Smooth muscle cell (in vitro differentiated cells): Measurements from ENCODE around the gene HSPA12B. TPM values are rescaled to one million over a fixed set of nuclear protein-coding genes. Genes with fewer than 3 reads are reported as not detected.
A peak's percentile ranks its signal among the peaks of the same experiment; 100 is the strongest.

Experiments
- DNase-seq: peaks from one replicate; lab custom pipeline; 2025; ENCODE audit not compliant: unreplicated experiment; lab: John Stamatoyannopoulos, UW
- H2AFZ ChIP-seq: fragments of 200-600 bp; sonication (generic); 2 replicates; pipeline ENCODE4 v1.6.0; 2016; ENCODE audit warnings: antibody characterized with exemption, low read depth, mild to moderate bottlenecking
- H3F3A ChIP-seq: fragments of 200-600 bp; sonication (generic); 2 replicates; pipeline ENCODE4 v1.6.0; 2017; ENCODE audit warnings: antibody characterized with exemption, low read depth
- H3K27ac ChIP-seq: fragments of 200-600 bp; sonication (generic); 2 replicates; pipeline ENCODE4 v1.5.1; 2016; ENCODE audit warnings: low read depth, mild to moderate bottlenecking
- H3K27me3 ChIP-seq: fragments of 200-600 bp; sonication (generic); 2 replicates; pipeline ENCODE4 v1.6.1; 2016; ENCODE audit warnings: low read depth, mild to moderate bottlenecking
- H3K36me3 ChIP-seq: fragments of 200-600 bp; sonication (generic); 2 replicates; pipeline ENCODE4 v1.5.1; 2016; ENCODE audit warnings: low read depth
- H3K4me1 ChIP-seq: fragments of 200-600 bp; sonication (generic); 2 replicates; pipeline ENCODE4 v1.5.1; 2016; ENCODE audit warnings: low read depth
- H3K4me2 ChIP-seq: fragments of 200-600 bp; sonication (generic); 2 replicates; pipeline ENCODE4 v1.6.0; 2016; ENCODE audit warnings: mild to moderate bottlenecking
- H3K4me3 ChIP-seq: fragments of 200-600 bp; sonication (generic); 2 replicates; pipeline ENCODE4 v1.5.1; 2016; ENCODE audit warnings: mild to moderate bottlenecking
- H3K79me2 ChIP-seq: fragments of 200-600 bp; sonication (generic); 2 replicates; pipeline ENCODE4 v1.6.0; 2016; ENCODE audit warnings: low read depth, mild to moderate bottlenecking
- H3K9ac ChIP-seq: fragments of 200-600 bp; sonication (generic); 2 replicates; pipeline ENCODE4 v1.6.0; 2016; ENCODE audit warnings: low read depth
- H3K9me3 ChIP-seq: fragments of 200-600 bp; sonication (generic); replicated peaks from 2 replicates; pipeline ENCODE4 v1.5.1; 2016; ENCODE audit warnings: low read depth
- H4K20me1 ChIP-seq: fragments of 200-600 bp; sonication (generic); 2 replicates; pipeline ENCODE4 v1.6.0; 2016; ENCODE audit warnings: low read depth
- WGBS: methylation state at CpG from one replicate; pipeline ENCODE4 v1.1.7; 2016; ENCODE audit warnings: low lambda C conversion rate; 5-methylcytosine and 5-hydroxymethylcytosine counted together
- polyA plus RNA-seq: library from polyadenylated mRNA; unstranded; fragments of >200 nt; fragmentation: Nextera tagmentation; extraction: Ambion mirVana; gene quantifications from 2 replicates; pipeline ENCODE4 v1.2.1, GENCODE V29; 2016
- total RNA-seq: library from RNA; depleted of rRNA; stranded (reverse); fragments of >200 nt; gene quantifications from 2 replicates; pipeline ENCODE4 v1.2.3, GENCODE V29; 2014
- TF ChIP-seq, protein P1 (sequence below): fragments of 200-600 bp; sonication (generic); IDR thresholded peaks from 2 replicates; pipeline ENCODE4 v1.5.1; 2017; ENCODE audit warnings: borderline replicate concordance, mild to moderate bottlenecking, antibody characterized with exemption; ENCODE audit not compliant: insufficient read depth, poor library complexity, severe bottlenecking

The HSPA12B gene
- total and polyA plus RNA-seq, 2 experiments from 2014 or later, result 0.04 to 1.0 TPM

DNA sequence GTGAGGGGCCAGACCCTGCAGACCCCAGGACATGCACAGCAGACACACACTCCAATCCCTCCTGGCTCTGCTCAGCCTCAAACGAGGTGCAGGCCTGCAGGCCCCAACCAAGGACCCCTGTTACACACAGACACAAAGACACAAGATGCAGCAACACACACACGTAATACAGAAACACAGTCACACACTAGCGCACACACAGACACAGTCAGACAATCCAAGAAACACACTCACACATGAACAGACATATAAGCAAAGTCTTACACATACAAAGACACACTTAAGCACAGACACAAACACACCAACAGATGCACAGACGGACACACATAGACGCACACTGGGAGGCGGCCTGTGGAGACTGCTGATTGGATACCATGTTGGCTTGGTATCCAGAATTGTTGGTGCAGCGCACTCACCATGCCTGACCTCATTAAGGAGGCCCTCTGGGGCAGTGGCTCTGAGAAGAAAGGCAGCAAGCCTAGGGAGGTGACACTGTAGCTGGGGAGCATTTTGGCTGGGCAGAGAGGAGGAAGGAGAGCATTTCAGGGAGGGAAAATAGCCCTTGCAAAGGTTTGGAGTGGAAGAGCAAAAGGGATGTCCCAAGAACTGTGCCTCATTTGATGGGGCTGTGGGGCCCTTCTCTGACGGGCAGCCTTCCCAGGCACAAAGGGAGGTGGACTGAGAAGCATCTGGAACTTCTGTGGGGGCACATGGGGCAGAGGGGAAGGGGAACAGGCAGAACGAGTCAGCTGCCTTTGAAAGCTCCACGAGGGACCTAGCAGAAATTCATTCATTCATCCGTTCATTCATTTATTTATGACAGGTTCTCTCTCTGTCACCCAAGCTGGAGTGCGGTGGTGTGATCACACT is 1.4 kb upstream of the HSPA12B start:
- H2AFZ ChIP-seq, result no peak overlapping the region
- H3K27ac ChIP-seq, result no peak overlapping the region
- no peak overlapping the region for H3K9ac ChIP-seq
- H3K36me3 ChIP-seq, result no peaks in the 10 kb centered on the region
- TF ChIP-seq, protein P1, sequence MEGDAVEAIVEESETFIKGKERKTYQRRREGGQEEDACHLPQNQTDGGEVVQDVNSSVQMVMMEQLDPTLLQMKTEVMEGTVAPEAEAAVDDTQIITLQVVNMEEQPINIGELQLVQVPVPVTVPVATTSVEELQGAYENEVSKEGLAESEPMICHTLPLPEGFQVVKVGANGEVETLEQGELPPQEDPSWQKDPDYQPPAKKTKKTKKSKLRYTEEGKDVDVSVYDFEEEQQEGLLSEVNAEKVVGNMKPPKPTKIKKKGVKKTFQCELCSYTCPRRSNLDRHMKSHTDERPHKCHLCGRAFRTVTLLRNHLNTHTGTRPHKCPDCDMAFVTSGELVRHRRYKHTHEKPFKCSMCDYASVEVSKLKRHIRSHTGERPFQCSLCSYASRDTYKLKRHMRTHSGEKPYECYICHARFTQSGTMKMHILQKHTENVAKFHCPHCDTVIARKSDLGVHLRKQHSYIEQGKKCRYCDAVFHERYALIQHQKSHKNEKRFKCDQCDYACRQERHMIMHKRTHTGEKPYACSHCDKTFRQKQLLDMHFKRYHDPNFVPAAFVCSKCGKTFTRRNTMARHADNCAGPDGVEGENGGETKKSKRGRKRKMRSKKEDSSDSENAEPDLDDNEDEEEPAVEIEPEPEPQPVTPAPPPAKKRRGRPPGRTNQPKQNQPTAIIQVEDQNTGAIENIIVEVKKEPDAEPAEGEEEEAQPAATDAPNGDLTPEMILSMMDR, result no peak
- DNase-seq, result no peak
- no peaks in the 10 kb centered on the region for H3K9me3 ChIP-seq
- peaks cover 4% of the 10 kb centered on the region for H3F3A ChIP-seq
- H3K4me2 ChIP-seq, result no peak overlapping the region
- H3K79me2 ChIP-seq, result no peaks in the 10 kb centered on the region
- H4K20me1 ChIP-seq, result no peaks in the 10 kb centered on the region
- WGBS, result 85% methylated on average over 12 of the region's 12 CpGs
- H3K4me3 ChIP-seq, result no peak overlapping the region
- H3K27me3 ChIP-seq, result peaks cover under 1% of the 10 kb centered on the region
- H3K4me1 ChIP-seq, result peaks cover 5% of the 10 kb centered on the region

DNA sequence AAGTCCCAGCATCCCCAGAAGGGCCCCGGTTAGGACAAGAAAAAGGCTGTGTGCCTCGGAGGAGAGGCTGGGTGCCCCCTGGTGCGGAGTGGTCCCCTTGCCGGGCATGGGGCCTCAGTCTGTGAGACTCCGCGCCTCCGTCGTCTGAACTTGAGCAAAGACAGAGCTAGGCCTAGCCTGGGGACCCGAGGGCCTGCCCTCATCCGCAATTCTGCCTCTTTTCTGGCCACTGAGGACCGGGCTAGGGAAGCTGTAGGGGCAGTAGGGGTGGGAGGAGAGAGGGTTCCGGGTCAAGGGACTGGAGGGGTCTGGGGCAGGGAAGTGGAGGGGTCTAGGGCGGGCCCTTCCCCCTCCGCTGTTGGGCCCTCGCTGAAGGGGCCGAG is 550 bp upstream of the HSPA12B start:
- H3K4me3 ChIP-seq, result no peak overlapping the region
- H4K20me1 ChIP-seq, result no peaks in the 10 kb centered on the region
- no peak overlapping the region for H3K27ac ChIP-seq
- no peak overlapping the region for H3K9ac ChIP-seq
- peaks cover 5% of the 10 kb centered on the region for H3K4me1 ChIP-seq
- H3K79me2 ChIP-seq, result no peaks in the 10 kb centered on the region
- H3K36me3 ChIP-seq, result no peaks in the 10 kb centered on the region
- TF ChIP-seq, protein P1, result no peak
- H3F3A ChIP-seq, result peaks cover 4% of the 10 kb centered on the region
- no peaks in the 10 kb centered on the region for H3K27me3 ChIP-seq
- H2AFZ ChIP-seq, result peak overlapping the region; percentile 37
- H3K9me3 ChIP-seq, result no peaks in the 10 kb centered on the region
- no peak for DNase-seq
- peak overlapping the region; percentile 74 for H3K4me2 ChIP-seq
- WGBS, result 74% methylated on average over 11 of the region's 16 CpGs

DNA sequence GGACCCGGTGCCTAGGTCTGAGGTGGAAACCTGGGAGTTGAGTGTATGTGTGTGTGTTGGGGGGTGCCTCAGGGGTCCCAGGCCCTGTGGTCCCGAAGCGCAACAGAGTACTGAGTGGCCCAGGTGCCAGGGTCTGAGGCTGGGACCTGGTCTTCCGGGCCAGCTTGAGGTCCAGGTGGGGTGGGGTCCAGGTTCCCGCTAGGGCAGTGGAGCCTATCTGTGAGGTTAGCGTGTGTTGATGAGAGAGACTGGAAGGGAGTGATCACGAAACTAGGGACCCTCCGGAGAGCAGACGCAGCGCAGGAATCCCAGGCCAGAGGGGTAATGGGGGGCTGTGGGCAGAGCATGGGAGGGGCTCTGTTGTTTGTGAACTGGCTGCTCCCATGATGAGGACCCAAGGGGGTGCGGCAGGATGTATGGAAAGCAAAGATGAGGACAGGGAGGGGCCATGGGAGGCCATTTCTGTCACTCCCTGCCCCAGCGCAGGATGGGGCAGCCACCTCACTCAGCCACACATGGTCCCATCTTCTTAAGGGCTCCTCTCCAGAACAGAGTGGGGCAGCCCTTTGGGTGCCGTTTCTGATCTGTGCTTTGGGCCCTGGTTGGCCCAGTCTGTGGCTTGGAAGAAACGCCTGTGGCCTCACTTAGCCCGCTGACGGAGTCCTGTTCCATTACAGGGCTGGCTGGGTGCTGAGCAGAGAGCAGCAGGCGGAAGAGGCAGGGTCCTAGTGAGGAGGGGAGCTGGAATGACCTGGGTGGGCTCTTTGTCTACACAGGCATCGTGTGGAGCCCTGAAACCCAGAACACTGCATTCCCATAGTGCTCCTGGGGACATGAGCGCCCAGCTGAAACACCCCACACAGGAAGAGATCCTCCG is 872 bp downstream of the HSPA12B start:
- 93% methylated on average over 20 of the region's 20 CpGs for WGBS
- Histone ChIP-seq H3K36me3 (no peaks in the 10 kb centered on the region), H3K9me3 (no peaks in the 10 kb centered on the region), H3K9ac (no peak overlapping the region), H3K27me3 (no peaks in the 10 kb centered on the region), H3K4me2 (no peak overlapping the region), H3F3A (no peaks in the 10 kb centered on the region), H2AFZ (no peak overlapping the region), H3K27ac (no peak overlapping the region), H3K4me1 (no peaks in the 10 kb centered on the region), H4K20me1 (no peaks in the 10 kb centered on the region), H3K79me2 (no peaks in the 10 kb centered on the region), H3K4me3 (peak overlapping the region; percentile 25)
- TF ChIP-seq, protein P1, result no peak
- no peak for DNase-seq
